Right ventricle myocardium superior (tissue), 1 donor: ENCODE results near the gene CALR3. TPM values are rescaled to one million over a fixed set of nuclear protein-coding genes. Genes with fewer than 3 reads are reported as not detected.
"Not testable (repeated sequence)": the region's sequence is repeated elsewhere in the genome, so short reads cannot be mapped to it uniquely, and the experiment has no call there.

Experiments used
- ATAC-seq: fragments of 200-7000 bp; cut with Tn5 transposase; one replicate; pipeline ENCODE4 v1.9.1; 2020; ENCODE audit warnings: mild to moderate bottlenecking; ENCODE audit not compliant: poor library complexity
- DNase-seq: peaks from one replicate; pipeline ENCODE4 v3.0.0-alpha.2; 2020
- intact Hi-C: fragments of 100-400 bp; cut with DNase I; formaldehyde crosslinking; loops from one replicate; pipeline ENCODE4 v1.11.2; 2022
- total RNA-seq: library from RNA; stranded (reverse); fragmentation: NEBNext Ultra II Directional; extraction: Animal tissue kit (Norgen Biotek cat#: 25700); gene quantifications from one replicate; pipeline ENCODE4 v1.2.1, GENCODE V29; 2021
- donor health status: DM: no; HTN: yes; CAD: no; lungs with severe emphysema.

Gene CALR3
- total RNA-seq, 1 donor from 2014 or later, result not detected

DNA sequence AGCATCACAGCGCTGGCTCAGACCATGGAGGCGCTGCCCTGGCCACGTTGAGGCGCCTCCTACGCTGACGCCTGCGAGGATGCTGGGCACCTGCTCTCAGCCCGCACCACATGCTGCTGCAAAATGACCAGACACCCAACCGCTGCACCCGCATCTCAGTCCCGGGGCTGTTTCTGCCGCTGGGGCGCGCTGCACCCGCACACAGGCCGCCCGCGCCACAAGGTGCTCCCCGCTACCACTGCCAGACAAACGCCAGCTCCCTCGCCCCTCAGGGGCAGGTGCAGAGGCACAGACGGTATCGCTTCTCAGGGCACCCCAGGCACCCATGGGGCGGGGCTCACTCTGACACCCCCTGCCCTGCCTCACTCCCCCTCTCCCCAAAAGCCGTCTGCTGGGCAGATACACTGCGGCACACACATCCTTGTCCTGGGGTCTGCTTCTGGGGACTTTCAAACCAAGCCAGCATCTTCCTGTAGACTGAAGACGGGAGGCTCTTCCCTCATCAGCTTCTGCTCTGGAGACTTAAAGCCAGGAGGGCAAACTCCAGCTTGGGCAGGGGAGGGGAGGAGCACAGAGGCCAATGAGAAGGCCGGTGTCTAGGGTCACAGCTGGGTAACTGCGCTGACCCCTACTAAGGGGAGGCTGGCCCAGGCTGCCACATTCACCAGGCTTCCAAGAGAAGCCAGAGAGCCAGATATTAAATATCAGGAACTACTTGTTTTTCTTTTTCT is 29.9 kb upstream of the CALR3 start:
- ATAC-seq (no peak), DNase-seq (no peak)
- intact Hi-C loops, result no loop called here

DNA sequence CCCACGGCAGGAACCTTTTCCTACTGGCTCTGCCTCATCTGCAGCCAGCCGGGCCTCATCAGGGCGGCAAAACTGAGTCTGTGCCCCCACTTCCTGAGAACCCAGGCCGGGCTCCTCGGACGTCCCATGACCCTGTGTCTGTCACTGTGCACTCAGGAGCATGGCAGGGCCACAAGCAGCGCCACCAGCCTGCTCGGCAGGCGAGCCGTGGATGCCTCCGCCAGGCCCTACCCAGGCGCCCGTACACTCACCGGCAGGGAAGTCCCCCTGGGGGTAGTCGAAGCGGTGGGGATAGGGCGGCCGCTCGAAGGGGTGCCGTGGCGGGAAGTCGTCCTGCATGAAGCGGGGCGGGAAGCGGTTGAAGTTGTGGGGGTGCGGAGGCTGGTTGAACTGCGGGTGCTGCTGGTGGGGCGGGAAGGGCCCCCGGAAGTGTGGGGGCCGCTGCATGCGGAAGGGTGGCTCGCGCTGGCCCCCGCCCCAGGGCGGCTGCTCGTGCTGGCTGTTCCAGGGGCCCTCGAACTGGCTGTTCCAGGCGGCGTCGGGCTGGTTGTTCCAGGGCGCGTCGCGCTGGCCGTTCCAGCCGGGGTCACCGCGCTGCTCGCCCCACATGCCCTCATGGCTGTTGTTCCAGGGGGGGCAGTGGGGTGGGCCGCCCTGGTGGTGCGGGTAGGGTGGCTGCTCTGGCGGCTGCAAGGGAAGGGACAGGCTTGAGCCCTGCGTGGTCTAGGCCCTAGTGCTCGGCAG is 29.2 kb upstream of the CALR3 start:
- no peak for ATAC-seq
- intact Hi-C loops, result no loop called here
- no peak for DNase-seq

DNA sequence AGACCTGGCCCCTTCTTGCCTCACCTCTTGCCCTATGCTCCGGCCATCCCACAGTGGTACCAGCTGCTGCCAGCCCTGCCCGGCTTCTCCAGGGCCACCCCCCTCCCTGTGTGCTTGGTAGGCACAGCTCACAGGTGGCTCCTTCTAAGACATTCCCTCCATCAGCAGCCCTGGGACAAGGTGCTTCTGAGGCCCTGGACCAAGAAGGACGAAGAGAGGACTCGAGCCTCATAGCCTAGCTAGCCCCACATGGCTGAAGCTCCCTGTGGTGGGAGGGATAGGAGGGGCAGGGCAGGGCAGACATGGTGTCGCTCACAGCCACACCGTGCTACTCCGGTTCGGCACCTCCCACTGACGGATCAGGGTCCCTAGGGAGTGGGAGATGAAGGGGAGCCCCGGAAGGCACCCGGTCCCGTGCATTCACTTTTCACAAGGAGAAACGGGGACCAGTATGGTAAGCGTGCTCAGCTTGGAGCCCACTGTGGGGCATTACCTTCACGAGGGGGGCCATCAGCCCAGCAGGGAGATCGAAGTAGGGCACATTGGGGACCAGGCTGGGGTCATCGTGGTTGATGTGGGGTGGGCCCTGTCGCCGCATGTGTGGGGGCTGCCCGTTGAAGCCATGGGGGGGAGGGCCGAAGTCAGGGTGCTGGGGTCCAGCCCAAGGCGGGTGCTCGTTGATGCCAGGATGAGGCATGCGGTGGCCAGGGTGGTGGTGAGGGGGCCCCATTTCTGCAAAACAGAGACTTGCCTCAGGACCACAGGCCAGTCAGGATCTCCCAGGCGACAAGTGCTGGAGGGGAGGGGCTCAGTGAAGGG is 26.8 kb upstream of the CALR3 start:
- intact Hi-C loops, result no loop called here
- ATAC-seq (no peak), DNase-seq (no peak)

DNA sequence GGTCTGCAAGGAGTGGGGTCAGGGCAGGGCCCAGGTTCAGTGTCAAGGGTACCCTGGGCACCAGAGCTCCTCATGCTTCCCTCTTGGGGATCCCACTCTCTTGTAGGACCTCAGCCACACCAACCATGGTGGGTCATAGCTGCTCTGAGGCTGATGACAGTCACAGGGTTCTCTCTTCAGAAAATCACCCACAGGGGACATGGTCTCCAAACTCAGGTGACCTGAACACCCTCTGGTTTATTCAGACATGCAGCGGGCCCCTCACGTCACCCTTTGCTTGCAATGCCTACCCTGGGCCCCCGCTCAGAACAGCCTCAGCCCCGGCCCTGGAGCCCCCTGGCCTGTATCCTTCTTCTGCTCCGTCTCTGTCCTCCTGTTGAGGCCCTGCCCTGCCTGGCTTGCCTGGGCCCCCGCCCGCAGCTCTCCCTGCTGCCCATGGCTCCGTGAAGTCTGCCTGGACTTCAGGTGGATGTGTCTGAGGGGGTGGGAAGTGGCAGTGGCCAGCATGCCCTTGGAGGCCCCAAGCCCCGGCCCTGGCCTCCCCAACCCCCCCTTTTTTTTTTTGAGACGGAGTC is 25.8 kb upstream of the CALR3 start:
- ATAC-seq, result no peak
- intact Hi-C loops, result no loop called here
- DNase-seq, result no peak

DNA sequence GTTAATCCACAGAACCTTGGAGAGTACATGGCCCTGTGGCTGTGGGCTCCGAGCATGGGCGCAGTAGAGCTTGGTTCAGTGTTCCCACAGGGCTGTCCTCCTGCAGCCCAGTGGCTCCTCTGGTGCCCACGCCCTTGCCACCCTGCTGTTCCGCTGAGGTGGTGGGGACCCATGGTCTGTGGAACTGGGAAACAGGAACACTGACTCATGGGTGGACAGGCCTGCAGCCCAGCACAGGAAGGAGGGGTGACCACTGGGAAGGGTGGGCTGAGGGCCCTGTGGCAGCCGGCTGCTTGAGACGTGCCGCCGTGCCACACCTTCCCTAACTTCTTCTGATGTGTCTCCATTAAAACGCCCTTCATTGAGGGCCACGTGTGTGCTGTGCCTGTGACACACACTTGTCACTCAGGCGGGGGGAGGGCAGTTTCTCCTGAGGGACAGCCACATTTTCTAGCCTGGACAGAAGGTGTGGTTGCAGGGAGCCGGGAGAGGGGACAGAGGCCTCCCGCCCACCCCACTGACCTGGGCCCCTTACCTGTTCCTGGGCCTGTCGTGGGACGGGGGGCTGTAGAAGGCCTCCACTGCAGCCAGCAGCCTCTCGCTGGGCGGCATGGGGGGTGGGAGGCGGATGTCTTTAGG is 25.1 kb upstream of the CALR3 start:
- DNase-seq, result no peak
- intact Hi-C loops, result no loop called here
- no peak for ATAC-seq

DNA sequence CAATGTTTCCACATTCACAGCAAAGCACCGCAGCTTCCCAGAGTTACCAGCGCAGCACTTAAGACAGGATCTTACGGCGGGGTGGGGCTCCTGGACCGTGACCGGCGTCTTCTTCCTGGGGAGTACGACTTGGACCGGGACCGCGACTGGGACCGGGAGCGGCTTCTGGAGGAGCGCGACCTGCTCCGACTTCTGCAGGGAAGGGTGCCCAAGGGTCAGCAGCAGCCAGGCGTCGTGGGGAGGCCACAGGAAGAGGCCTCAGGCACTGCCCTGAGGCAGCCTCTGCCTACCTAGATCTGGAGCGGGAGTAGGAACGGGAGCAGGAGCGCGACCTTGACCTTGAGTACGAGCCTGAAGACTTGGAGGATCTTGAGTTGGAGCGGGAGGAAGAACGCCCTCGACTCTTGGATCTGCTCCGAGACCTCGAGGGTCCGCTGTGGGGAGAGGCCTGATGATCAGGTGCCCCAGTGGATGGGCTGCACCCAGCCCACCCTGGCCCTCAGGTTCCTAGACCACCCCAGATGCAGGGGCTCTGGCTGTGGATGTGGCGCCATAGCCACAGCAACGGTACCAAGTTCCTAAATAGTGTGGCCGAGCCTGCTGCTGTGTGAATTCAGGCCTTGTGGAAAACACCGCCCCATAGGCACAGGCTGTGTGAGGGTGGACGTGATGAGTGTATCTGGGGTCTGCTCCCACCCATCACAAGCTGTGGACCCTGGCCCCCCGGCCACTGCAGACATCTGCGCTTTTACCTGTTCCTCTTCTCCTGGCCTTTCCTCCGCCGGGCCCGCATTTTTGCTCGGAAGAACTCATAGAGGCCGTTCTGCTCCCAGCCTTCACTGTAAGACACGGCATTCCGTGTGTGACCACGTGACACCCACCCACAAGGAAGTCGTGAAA is 24.4 kb upstream of the CALR3 start:
- no peak for ATAC-seq
- no peak for DNase-seq
- intact Hi-C loops, result no loop called here

DNA sequence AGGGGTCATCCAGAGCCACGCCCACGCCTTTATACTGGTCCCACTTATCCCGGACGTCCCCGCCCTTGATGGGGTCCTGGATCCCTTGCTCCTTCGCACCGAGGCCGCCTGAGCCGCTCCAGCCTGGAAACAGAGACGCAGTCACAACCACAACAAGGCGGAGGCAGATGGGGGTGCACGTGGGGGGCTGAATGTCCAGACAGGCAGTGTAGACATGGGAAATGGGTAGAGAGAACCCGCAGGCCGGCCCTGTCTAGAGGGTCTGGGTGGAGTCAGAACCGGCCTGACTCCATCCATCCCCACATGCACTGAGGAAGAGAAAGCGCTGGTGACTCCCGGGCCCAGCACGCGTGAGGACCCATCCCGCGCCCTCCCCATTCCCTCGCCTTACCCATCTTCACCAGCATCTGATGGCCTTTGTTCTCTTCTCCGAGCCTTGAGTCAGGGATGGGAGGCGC is 23.3 kb upstream of the CALR3 start:
- ATAC-seq (no peak), DNase-seq (no peak)
- intact Hi-C loops, result no loop called here

DNA sequence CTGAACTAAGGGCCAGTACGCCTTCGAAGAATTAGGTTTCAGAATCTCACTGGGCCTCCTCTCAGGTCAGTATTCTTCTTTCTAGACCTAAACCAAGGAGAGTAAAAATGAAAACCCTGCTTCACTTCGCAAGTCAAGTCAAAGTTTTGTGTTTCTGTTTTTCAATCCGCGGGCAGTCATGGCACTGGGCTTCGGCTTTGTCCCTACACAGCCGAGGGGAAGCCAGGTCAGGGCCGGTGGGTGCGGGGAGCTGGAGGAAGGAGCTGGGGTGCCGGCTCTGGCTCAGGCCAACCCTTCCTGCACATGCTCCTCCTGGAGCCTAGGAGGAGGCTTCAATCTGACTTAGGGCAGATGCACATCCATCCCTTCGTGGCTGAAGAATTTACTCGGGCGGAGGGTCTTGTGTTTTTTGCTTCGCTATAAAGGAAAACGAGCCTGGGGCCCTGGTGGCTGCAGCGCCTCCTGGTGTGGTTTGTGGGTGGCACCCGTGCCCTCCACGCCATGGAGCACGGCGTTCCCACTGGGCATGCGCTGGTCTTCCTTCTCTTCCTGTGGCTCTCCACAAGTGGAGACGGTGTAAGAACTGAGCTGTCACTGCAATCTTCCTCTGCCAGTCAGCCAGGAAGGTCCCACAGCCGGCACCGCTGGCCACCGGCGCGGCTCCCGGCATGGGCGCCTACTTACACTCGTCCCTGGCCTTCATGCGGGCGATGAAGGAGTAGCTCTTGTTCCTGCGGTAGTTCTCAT is 22.7 kb upstream of the CALR3 start:
- ATAC-seq (no peak), DNase-seq (no peak)
- intact Hi-C loops, result no loop called here

DNA sequence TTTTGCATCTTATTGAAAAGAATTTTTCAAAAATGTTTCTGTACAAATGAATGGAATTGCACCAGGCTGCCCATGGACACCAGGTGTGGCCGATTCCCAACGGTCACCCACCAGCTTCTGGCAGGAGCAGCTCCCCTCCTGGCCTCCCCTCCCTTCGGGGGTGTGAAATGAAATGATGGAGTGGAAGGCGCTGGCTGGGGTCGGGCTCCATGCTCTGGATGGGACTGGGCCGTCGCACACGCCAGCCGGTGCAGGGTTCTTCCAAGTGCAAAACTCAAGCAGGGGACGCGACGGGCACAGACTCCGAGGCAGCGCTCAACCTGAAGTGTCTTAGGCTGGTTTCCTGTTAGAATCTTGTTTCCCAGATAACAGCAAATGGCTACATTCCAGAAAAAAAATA is 22.1 kb upstream of the CALR3 start:
- intact Hi-C loops, result no loop called here
- no peak for ATAC-seq

DNA sequence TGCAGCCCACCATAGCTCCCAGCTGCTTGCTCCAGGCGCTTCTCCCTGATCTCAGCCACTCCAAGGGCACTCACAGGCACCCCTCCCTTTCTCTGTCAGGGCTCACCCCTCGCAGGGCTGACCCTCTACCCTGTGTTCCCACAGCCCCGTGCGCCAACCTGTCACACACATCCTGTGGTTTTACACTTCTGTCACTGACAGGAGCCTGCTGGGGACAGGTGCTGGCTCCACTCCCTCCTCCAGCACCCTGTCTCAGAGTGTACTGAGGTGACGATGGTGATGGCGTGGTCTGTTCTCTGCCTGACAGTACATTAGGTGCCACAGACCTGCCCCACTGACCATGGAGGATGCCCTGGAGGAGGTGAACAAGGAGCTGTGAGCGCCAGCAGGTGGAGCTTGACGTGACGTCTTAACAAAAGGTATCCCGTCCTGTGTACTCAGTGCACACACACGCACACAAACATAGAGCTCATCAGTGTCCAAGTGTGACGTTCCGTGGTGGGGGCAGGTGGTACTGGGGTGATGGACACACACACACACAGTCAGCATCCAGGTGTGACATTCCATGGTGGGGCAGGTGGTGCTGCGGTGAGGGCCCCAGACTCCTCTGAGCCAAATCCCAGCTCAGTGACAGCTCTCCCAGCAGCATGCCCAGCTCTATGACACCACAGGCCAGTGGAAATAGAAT is 21.1 kb upstream of the CALR3 start:
- ATAC-seq, result no peak
- DNase-seq, result no peak
- intact Hi-C loops, result no loop called here

More for the DNA sequence above, 22.1 kb upstream of the CALR3 start:
- no peak for DNase-seq

DNA sequence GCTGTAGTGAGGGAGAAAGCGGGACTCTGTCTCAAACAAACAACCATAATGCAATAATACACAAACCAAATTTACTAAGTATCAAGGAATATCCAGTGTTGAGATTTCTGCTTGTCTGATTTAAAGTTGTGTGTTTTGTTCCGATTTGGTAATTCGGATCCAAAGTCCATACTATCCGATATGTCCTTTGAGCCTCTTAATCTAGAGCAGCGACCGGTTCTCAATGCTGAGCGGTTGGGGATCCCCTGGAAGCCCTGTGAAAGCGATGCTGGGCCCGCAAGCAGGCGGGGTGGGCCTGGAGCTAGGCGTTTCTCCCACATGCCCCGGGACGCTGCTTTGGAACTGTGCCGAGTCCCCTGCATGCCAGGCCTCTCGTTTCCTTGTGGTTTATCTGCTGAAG is 20.4 kb upstream of the CALR3 start:
- ATAC-seq (no peak), DNase-seq (no peak)
- intact Hi-C loops, result no loop called here

DNA sequence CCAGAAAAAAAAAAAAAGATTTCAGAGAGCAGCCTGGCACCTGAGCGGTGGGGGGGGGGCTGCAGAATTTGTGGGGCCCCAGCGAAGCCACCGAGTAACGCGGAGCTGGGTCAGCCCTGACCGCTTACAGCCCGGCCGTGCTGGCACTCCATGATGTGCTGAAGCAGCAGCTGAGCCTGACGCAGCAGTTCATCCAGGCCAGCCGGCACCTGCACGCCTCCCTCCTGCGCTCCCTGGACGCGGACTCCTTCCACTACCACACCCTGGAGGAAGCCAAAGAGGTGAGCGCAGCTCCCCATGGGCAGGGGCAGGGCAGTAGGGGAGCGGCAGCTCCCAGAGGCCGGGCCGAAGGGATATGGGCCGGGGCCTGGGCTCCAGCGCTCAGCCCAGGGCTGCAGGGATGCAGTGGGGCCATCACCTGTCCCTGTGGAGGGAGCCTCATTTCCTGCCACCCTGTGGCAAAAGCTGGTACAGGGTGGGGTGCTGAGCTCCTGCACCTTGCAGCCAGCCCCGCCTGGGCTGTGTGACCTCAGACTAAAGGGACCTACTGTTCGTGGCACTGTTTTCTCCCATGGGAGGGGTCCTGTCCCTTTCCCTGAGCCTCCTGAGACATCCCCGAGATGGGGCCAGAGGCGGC is 18.5 kb upstream of the CALR3 start:
- ATAC-seq (no peak), DNase-seq (no peak)
- intact Hi-C loops, result no loop called here

DNA sequence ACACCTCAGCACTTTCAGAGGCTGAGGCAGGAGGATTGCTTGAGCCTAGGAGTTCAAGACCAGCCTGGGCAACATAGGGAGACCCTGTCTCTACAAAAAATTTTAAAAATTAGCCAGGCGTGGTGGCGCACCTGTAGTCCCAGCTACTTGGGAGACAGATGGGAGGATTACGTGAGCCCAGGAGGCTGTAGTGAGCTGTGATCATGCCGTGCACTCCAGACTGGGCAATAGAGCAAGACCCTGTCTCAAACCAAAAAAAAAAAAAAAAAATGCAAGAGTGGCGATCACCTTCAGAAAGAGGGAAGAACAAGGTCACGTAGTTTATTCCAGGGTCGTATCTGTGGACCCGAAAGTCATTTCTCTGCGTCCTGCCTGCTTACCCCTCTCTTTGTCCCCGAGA is 16.6 kb upstream of the CALR3 start:
- ATAC-seq, intact Hi-C loops, DNase-seq: not testable (repeated sequence)

DNA sequence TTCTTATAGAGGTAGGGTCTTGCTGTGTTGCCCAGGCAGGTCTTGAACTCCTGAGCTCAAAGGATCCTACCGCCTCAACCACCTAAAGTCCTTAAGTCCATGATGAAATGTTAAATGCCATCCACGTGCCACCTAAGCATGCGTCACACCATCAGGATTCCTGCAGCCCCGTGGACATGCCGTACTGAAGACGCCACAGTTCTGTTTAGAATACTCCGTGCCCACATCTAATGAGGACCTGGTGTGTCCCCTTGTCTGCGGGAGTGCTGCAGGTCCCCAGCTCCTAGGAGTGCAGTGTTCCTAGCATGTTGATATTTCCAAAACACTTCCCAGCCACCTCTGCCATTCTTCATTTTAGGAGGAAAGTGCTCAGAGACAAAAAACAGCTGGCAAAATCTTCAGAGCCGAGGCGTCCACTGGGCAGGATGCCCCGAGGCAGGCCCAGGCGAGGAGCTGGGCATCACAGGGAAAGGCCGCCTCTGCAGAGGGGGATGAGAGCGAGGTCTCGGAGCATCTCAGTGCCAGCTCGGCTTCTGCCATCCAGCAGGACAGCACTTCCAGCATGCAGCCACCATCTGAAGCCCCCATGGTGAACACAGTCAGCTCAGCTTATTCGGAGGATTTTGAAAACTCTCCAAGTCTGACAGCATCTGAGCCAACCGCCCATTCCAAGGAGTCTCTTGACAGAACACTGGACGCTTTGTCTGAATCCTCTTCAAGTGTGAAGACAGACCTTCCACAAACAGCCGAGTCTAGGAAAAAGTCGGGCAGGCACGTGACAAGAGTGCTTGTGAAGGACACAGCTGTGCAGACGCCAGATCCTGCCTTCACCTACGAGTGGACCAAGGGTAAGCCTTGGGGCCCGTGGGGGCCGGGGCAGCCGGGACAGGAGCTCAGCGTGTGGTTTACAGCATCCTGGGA is 13.4 kb upstream of the CALR3 start:
- peak; percentile 83 for ATAC-seq
- peak; percentile 76 for DNase-seq
- intact Hi-C loops, result no loop called here

DNA sequence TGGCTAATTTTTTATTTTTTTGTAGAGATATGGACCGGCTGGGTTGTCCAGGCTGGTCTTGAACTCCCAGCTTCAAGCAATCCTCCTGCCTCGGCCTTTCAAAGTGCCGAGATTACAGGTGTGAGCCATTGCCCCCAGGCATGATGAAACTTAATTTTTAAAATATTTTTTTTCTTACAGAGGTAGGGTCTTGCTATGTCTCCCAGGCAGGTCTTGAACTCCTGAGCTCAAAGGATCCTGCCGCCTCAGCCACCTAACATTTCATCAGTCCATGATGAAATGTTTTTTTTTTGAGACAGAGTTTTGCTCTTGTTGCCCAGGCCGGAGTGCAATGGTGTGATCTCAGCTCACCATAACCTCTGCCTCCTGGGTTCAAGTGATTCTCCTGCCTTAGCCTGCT is 12.6 kb upstream of the CALR3 start:
- no peak for DNase-seq
- ATAC-seq, result no peak
- intact Hi-C loops, result no loop called here
